HEK293T (cell line): ENCODE results near the gene ATG13.

Source experiments
- ARNT ChIP-seq: fragments of 450-650 bp; IDR thresholded peaks from 2 replicates; pipeline ENCODE4 v1.6.1; 2017; ENCODE audit warnings: mild to moderate bottlenecking
- BHLHE40 ChIP-seq: fragments of 450-650 bp; IDR thresholded peaks from 2 replicates; pipeline ENCODE4 v1.6.1; 2016; ENCODE audit warnings: mild to moderate bottlenecking, moderate library complexity, borderline replicate concordance
- CTBP1 ChIP-seq: fragments of 450-650 bp; IDR thresholded peaks from 2 replicates; pipeline ENCODE4 v1.6.1; 2016; ENCODE audit warnings: borderline replicate concordance
- FOXA1 ChIP-seq: fragments of 450-650 bp; IDR thresholded peaks from 2 replicates; pipeline ENCODE4 v1.6.1; 2016; ENCODE audit warnings: mild to moderate bottlenecking
- FOXK2 ChIP-seq: fragments of 450-650 bp; IDR thresholded peaks from 2 replicates; pipeline ENCODE4 v1.6.1; 2016; ENCODE audit warnings: mild to moderate bottlenecking
- FOXM1 ChIP-seq: fragments of 450-650 bp; IDR thresholded peaks from 2 replicates; pipeline ENCODE4 v1.6.1; 2017; ENCODE audit warnings: mild to moderate bottlenecking, borderline replicate concordance
- LEF1 ChIP-seq: fragments of 450-650 bp; IDR thresholded peaks from 2 replicates; pipeline ENCODE4 v1.6.1; 2017; ENCODE audit warnings: mild to moderate bottlenecking, borderline replicate concordance
- NFRKB ChIP-seq: fragments of 450-650 bp; IDR thresholded peaks from 2 replicates; pipeline ENCODE4 v1.6.1; 2016; ENCODE audit warnings: mild to moderate bottlenecking, moderate library complexity
- SP1 ChIP-seq: fragments of 450-650 bp; IDR thresholded peaks from 2 replicates; pipeline ENCODE4 v1.6.1; 2017
- SUZ12 ChIP-seq: fragments of 450-650 bp; IDR thresholded peaks from 2 replicates; pipeline ENCODE4 v1.6.1; 2016; ENCODE audit warnings: mild to moderate bottlenecking
- TARDBP ChIP-seq: fragments of 450-650 bp; IDR thresholded peaks from 2 replicates; pipeline ENCODE4 v1.6.1; 2016
- TF ChIP-seq, protein P1 (sequence below): fragments of 450-650 bp; IDR thresholded peaks from 2 replicates; pipeline ENCODE4 v1.6.1; 2016

DNA sequence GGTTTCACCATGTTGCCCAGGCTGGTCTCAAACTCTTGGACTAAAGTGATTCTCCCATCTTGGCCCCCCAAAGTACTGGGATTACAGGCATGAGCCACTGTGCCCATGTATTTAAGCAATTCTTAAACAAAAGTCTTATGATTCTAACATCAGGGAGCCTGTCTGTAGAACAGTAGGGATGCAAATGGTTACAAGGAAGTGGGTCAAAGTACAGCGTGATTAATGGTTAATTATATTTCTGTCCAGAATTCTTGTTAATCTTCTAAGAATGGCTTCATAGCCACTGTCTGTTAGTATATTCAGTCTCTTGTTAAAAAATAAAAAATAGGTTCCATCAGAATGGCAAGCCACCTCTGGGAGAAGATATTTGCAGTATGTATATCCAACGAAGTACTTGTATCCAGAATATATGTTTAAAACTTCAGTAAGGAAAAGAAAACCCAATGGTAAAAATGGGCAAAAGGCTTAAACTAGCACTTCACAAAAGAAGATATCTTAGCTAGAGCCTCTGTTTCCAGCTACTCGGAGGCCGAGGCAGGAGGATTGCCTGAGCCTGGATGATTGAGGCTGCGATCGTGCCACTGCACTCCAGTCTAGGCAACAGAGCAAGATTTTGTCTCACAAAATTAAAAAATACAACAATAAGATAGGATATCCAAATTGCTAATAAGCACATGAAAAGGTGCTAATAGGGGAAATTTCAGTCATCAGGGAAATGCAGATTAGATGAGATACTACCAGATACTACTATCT is 22.9 kb downstream of the ATG13 start:
- TF ChIP-seq BHLHE40 (no peak), SP1 (no peak), ARNT (no peak), FOXM1 (no peak), SUZ12 (no peak), CTBP1 (no peak), NFRKB (no peak), LEF1 (no peak), FOXA1 (no peak), FOXK2 (no peak), TARDBP (no peak)
- TF ChIP-seq, protein P1, sequence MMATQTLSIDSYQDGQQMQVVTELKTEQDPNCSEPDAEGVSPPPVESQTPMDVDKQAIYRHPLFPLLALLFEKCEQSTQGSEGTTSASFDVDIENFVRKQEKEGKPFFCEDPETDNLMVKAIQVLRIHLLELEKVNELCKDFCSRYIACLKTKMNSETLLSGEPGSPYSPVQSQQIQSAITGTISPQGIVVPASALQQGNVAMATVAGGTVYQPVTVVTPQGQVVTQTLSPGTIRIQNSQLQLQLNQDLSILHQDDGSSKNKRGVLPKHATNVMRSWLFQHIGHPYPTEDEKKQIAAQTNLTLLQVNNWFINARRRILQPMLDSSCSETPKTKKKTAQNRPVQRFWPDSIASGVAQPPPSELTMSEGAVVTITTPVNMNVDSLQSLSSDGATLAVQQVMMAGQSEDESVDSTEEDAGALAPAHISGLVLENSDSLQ: no peak
